Fibroblast of skin of right quadriceps (primary cell): ENCODE results near the gene MYOF.
"Not testable (repeated sequence)": the region's sequence is repeated elsewhere in the genome, so short reads cannot be mapped to it uniquely, and the experiment has no call there.

Experiments used
- DNase-seq: peaks from one replicate; pipeline ENCODE4 v3.0.0-alpha.2; 2013

The MYOF gene

DNA sequence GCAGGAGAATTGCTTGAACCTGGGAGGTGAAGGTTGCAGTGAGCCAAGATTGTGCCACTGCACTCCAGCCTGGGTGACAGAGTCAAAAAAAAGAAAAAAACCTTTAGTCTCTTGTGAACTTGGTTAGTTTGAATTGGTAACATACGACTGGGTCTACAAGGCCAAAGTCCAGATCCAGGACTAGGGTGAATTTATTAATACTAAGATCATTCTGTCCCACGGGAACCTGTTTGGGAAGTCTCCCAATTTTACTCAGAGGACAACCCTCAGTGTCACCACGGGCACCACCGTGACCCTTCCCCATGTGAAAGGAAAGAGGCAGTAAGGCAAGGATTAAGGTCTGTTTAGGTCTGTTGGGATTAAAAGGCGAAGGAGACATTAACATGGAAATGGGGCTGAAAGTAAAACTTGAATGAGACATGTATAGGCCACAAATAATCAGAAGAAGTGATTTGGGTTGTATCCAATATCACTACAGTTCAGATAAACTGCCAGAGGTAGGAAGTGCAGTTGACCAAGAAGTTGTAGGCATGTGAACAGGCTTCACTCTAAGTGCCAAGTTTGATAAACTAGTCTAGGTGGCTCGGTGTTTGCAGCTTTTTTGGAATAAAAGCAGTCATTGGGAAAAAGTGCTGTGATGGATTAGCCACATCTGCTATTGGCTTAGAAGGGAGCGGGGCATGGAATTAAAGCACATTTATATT, 30.7 kb downstream of the MYOF start:
- no peak for DNase-seq

DNA sequence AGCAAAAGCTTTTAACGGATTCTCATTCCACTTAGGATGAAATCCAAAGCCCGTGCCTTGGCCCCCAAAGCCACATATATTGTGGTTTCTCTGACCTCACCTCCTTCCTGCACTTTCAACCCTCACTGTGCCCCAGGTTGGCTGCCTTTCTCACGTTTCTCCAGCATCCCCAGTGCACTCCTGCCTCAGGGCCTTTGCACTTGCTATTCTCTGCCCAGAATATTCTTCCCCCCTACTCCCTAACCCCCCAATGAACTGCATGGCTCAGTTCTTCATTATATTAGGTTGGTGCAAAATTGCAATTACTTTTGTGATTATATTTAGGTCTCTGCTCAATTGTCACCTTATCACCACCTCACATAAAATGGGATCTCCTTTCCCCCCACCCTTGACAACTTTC, 34.2 kb downstream of the MYOF start:
- DNase-seq, result no peak

DNA sequence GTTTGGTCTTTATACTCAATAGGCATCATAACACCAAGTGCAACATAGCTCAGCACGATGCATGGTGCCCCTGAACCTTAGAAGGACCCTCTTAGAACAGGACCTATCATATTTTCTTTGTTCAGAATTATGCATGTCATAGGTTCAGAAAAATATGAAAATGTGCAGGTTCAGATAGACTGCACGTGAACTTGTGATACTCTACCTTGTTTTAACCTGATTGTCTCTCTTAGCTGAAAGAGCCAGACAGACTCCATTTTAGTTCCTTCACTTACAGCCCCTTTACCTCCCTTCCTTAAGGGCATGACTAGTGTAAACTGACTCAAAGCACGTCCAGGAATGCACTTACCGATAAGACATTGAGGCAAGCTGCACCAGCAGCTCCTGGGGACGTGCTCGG, 35.1 kb downstream of the MYOF start:
- DNase-seq, result no peak

DNA sequence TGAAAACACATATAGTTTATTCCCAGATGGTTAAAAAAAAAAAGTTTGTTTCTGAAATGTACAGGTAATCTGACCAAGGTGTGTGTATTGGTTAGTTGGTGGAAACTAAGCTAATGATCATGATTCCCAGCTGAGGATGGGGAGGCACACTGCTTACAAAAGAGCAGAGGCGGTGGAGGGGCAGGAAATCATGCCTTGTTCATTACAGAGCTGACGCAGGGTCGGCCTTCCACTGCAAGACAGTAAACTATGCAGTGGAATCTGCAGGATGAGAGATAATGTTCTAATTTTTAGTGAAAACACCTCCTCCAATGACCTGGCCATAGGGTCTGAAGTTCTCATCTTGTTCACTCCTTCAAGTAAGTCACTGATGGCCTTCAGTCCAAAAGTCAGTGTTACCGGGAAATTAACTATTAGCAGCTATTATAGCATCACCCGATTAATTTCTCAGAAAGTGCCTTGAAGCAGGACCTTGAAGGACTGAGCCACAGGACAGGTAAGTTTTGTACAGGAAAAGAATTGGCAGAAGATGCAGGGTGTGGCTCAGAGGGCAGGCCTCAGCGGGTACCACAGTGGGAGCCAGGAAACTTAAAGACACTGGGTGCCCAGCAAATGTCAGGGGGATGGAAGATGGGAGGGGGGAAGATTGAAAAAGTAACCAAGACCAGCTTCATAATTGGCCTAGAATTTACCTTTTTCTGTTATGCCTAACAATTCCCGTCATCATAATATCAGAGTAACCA, 36.0 kb downstream of the MYOF start:
- no peak for DNase-seq

DNA sequence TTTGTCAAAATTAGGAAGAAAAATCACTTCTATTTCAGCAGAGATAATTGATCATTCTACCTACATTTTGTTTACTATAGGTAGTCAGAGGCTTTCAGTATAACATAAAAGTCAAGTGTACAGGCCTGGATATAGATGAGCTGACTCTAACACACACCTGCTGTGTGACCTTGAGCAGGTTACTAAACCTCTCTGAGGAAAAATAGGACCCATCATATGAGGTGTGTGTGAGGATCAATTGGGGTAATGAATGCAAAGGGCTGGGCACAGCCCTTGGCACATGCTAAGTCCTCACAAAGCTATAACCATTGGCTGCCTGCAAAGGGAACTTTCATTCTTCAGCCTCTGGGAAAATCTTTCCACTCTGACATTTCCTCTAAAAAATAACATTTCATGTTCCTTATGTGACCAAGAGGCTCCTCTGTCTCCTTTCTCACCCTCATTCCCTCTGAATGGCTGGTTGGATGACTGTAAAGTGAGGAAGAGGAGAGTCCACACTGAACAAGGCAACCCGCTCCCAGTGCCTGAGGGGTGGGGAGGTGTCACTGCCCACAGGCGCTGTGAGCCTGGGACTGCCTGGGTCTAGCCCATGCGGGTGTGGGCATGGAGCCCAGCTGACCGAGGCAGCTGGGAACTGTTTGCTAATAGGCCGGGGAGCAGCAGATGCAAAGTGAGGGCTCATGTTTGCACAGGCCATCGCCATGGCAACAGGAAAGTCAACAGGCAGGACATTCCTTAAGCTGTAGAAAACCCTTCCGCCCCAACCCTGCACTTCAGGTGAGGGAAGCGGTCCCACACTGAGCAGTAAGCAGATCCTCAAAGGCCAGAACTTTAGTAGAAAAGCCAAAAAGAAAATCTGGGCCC, 36.8 kb downstream of the MYOF start:
- DNase-seq, result peak; percentile 88

DNA sequence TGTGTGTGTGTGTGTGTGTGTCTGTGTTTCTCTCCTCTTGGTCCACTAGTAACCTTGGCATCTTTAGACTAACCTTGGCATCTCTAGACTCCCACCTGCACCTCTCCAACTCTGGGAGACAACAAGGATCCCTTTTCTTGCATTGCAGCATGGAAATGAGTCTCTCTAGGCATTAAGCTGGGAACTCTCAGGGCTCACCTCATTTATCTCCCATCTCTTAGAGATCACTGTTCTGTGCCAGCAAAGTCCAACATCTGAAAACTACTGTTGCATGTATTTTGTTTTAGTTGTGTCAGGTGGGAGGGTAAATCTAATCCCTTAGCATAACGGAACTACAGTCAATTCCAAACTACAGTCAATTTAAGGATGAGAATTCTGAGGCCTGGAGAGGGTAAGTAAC, 38.7 kb downstream of the MYOF start:
- DNase-seq, result no peak

DNA sequence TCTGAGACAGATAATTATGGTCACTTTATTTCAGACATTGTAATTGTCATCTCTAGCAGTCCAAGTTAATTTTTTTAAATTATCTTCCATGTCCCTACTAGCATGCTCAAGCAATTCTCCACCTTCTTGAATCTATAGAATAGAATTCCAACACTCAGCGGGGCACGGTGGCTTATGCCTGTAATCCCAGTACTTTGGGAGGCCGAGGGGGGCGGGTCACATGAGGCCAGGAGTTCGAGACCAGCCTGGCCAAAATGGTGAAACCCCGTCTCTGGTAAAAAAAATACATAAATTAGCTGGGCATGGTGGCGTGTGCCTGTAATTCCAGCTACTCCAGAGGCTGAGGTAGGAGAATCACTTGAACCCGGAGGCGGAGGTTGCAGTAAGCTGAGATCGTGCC, 39.4 kb downstream of the MYOF start:
- not testable (repeated sequence) for DNase-seq

DNA sequence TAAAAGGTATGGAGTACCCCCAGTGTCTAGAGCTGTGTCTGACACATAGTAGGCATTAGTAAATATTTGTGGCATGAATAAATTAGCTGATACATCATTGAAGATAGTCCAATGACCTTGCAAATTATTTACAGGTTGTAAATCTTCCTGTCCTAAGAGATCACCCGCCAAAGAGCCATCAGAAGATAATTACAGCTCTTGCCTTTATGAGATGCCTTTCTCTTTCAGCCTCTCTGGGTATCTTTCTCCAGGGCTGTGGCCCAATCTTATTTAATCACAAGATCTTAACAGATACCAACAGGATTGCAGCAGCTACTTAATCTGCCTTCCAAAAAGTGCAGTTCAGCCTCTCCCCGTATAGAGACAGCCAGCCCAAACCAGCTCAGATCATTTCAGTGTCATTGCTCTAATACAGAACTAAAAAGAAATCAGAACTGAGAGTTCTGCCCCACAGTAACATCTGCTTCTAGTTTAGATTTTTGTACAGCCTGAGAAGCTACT, 41.5 kb downstream of the MYOF start:
- peak; percentile 66 for DNase-seq

DNA sequence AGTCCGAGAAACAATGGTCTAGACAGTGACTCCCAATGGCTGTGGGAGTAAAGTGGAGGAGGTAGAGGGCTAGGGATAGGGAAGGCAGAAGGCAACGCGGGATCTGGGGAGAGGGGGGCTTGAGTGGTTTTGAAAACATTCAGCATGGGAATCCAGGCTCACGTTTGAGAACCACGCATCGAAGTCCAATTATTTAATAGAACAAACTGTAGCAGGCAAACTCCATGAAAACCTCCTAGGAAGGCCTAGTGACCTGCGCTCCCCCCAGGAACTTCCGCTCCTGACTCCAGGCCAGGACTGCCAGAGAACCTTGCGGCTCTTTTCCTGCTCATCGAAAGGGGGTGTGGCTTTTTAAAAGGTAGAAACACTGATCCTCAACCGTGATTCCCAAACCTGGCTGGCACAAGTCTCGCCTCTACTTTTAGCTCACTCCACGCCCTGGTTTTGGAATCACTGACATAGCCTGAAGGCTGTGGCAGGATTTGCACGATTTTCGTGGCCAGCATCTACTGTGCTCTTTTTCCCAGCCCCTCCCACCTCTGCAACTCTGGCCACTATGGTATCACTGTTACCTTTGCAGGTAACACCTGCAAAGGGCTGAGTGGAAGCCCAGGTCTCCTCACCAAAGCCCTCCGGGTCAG, 43.4 kb downstream of the MYOF start:
- DNase-seq, result no peak

DNA sequence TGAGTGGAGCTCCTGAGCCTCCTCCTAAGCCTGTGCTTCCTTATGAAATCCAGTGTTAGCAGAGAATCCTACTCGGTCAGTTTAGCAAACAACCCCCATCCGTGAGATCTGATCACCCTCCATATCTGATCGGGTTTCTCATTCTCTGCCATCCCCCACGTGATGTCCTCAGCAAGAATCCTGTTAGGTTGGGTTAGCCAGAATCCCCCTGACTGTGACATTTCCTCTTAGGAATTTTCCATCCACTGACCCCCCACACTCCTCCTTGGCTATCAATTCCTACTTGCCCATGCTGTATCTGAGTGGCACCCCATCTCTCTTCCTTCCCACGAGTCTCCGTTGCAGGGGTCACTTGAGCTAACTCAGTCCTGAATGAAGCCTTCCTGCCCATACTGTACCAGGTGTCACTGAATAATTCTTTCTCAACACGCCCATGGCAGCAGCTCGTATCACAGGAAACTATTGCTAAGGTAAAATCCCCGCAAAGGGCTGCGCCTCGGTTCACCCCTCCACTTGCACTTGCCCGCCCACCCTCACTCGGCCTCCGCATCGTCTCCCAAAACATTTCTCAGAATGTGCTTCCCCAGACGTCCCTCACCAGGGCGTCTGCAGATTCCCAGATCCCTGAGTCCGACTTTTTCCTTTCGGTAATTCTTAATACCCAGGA, 44.1 kb downstream of the MYOF start:
- DNase-seq, result peak; percentile 88

DNA sequence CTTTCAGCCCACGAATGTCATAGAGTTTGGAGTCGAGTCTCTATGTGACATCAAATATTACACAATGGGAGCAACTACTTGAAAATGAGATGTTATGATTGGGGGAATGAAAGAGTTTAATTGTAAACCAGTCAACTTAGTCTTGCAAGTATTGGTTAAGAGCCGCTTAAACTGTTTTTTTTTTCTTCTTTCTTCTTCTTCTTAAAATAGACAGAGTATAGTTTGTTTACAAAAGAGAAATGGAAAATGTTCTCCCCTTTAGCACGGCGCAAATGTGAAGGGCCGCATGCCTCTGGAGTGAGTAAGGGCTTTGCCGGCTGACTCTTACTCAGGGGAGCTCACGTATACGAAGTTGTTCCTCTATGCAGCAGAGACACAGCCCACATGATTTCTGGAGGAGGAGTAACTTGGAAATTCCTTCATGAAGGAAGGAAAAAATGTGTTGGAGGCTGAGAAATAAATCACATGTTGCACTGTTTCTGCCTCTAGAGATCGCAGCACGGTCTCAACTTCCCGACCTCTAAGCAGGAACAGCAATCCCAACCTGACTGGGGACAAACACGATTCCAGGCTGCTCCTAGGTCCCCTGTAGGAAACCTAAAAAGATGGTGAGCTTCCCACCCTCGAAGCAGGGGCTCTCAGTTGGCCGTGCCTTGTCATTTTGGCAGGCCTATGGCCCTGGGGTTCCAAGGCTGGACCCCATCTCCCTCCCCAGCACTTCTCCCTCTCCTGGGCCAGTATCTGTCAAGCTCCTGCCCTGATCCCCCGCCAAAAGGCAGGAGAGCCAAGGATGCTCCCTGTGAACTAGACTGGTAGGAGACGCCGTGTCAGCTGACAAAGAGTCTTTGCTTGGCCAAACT, 44.8 kb downstream of the MYOF start:
- peak; percentile 100 for DNase-seq

DNA sequence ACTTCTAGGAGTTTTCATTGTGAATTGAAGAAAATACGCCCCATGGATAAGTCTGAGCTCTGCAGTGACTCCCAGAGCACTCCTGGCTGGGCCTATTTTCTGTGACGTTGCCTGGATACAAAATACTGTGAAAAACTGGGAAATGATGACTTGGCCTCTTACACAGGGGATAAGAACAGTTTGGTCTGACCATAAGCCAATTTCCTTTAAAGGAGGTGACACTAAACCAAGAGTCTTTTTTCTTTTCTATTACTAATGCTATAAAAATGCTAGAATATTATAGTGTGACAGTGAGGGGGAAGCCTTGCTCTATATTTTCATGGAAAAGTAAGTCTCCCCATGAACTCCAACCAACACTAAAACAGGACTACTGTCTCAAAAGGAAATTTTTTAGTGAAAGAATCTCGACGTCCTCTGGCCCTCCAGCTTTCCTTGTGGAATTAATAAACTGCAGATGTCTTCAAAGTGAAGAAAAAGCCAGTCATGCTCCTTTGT, 45.5 kb downstream of the MYOF start:
- peak; percentile 99 for DNase-seq

DNA sequence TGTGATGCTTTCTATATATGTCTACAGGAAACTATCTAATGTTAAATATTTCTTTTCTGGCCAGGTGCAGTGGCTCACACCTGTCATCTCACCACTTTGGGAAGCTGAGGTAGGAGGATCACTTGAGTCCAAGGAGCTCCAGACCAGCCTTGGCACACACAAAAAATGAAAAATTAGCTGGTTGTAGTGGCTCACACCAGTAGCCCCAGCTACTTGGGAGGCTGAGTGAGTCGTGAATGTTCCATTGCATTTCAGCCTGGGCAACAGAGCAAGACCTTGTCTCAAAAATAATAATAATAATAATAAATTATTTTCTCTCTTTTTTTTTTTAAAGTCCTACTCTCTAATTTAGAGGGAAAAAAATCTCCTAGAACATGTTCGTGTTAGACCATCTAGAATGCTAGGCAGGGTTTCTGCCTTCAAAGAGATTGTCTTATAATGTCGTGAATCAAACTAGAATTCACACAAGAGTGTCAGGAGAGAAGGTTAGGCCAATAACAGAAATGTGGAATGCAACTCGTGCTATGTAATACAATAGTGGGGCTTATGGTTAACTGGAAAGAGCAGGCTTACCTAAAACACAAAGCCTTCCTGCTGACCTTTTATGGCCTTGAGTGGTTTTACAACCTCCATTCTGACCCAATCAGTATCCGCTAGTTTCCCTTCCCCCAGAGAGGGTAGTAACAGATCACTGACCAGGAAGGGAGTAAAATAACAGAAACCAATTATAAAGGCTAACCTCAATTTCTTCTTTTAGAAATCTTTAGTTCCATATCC, 46.3 kb downstream of the MYOF start:
- DNase-seq, result peak; percentile 63

DNA sequence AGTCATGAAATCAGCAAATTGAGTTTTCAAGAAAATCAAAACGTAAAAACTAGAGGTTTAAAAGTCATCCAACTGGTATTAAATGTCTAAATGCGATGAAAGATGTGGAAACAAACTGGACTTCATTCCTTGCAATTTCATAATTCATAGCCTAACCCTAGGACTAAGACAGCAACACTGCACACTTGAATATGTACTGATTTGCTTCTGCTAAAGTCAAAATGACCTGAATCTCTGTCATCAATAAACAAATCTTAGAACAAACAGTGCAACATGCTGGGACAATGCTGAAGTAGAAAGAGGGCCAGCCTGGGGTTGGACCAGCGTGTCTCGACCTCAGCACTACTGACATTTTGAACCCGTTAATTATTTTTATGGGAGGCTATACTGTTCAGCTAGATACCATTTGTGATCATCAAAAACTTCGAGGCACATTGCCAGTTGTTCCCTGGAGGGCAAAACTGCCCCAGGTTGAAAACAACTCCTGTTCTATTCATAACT, 47.1 kb downstream of the MYOF start:
- DNase-seq, result no peak

DNA sequence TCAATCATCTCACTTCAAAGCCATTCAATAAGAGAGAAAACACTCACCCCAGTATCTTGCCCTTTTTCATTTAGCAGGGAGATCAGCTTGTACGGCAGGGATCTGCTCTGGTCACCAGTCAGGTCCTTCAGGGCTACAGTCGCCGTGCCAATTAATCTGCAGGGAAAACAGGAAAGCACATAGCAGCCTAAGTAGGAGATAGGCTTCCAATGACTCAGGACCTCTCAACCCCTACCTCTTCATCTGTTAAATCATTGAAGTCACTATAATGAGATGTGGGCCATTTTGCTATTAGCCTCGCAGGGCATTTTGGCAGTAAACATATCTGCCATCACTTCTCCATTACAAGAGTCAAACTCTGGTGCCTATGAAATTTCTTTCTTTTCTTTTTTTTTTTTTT, 50.8 kb downstream of the MYOF start:
- no peak for DNase-seq

DNA sequence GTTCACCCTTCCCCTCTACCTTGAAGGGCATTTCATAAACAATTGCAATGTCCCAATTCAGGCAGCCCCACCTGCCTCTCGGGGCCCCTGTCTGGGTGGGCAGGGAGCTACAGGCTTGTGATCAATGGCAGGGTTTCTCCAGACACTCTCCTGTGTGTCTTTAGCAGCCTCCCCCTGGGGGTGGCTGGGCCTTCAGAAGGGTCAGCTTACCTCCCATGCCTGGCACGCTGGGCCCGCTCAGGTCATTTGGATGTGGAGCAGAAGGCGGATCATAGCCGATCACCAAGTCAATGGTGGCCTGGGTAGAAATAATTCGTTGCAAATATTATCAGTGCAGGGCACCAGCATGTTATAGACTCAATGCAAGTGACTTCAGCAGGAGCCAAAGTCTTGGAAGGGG, 56.3 kb downstream of the MYOF start:
- DNase-seq, result no peak

DNA sequence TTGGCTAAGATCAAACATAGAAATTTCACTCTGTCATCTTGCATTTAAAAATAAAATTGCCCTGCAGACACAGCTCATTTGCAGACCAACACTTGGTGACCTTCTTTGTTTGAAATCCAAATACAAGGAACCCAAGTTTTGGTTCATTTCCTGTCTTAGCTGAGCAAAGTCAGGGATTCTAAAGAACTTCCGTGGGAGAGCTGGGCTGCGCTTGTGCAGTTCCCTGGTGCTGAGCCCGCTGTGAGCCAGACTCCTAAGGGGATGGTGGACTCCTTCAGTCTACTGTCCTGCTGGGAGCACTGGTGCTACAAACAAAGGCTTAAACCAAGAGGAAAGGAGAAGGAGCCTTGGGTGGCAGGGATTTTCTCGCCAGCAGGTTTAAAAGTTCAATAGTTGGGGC, 60.0 kb downstream of the MYOF start:
- no peak for DNase-seq

DNA sequence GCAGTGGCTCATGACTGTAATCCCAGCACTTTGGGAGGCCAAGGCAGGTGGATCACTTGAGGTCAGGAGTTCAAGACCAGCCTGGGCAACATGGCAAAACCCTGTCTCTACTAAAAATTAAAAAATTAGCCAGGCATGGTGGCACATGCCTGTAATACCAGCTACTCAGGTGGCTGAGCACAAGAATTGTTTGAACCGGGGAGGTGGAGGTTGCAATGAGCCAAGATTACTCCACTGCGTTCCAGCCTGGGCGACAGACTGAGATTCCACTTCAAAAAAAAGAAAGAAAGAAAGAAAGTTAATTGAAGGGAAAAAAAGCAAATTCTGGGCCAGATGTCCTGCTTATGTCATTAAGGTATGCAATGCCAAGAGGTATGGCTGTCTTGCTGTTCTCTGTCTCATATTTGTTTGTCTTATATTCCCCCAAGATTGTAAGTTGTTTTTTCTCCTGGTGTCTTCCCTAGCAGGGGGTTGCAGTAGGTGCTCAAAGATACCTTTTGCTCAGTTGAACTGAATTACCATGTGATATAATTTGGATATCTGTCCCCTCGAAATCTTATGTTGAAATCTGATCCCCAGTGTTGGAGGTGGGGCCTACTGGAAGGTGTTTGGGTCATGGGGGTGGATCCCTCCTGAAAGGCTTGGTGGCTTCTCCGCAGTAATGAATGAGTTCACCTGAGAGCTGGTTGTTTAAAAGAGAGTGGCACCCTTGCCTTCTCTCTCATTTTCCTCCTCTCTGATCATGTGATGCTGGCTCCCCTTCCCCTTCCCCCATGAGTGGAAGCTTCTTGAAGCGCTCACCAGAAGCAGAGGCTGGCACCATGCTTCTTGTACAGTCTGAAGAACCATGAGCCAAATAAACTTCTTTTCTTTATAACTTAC, 60.9 kb downstream of the MYOF start:
- DNase-seq, result no peak

DNA sequence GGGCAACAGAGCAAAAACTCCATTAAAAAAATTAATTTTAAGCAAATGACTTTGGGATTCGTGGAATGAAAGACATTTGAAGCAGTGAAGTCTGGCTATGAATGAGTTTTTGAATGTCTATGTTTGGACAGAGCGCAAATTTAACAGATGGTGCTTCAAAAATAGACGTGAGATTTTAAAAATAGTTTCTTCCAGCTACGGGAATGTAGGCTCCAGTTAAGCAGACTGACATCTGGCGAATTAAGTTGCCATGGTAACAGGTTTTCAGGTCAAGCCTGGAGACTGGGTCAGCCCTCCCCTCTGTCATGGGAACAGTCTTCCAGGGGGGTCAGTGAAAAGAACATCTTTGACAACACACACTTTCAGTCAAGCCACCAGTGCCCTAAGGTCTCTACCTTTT, 62.0 kb downstream of the MYOF start:
- DNase-seq, result peak; percentile 47
